SKM-1 (cell line): ENCODE data around the gene RPS14.
"Not testable (repeated sequence)": the region's sequence is repeated elsewhere in the genome, so short reads cannot be mapped to it uniquely, and the experiment has no call there.

ENCODE experiments used
- DNase-seq: peaks from one replicate; lab custom pipeline; 2025; ENCODE audit not compliant: unreplicated experiment; lab: John Stamatoyannopoulos, UW

RPS14 gene

DNA sequence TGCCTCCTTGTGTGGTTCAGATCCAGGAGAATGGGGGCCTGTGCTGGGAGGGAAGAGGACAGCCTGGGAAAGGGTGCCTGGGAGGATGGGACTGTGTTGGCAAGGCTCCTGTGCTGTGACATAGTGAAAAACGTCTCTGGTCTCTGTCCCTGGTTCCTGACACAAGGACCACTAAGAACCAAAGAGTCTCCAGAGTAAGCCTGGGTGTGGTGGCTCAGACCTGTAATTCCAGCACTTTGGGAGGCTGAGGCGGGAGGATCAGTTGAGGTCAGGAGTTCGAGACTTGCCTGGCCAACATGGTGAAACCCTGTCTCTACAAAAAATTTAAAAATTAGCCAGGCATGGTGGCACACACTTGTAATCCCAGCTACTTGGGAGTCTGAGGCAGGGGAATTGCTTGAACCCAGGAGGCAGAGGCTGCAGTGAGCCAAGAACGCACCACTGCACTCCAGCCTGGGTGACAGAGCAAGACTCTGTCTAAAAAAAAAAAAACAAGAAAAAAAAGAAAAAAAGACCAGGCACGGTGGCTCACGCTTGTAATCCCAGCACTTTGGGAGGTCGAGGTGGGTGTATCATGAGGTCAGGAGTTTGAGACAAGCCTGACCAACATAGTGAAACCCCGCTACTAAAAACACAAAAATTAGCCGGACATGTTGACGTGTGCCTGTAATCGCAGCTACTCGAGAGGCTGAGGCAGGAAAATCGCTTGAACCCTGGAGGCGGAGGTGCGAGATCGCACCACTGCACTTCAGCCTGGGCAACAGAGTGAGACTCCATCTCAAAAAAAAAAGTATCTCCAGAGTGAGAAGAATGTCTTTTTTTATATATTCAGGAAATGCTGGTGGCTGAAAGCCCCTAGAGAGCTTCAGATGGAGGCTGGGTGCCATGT, 35.4 kb downstream of the RPS14 start:
- DNase-seq, result not testable (repeated sequence)

GRCh38 chr5:150413176-150413901, 36.2 kb downstream of the RPS14 start:
- DNase-seq, result no peak

GRCh38 chr5:150412319-150413175, 37.0 kb downstream of the RPS14 start, which contains the start of gene CD74:
CD74 (minus strand) TSS chr5:150412910; CDS start chr5:150412749, 161 bp downstream.
- DNase-seq, result peak; percentile 68

GRCh38 chr5:150411245-150411979, 38.1 kb downstream of the RPS14 start:
- peak; percentile 20 for DNase-seq

DNA sequence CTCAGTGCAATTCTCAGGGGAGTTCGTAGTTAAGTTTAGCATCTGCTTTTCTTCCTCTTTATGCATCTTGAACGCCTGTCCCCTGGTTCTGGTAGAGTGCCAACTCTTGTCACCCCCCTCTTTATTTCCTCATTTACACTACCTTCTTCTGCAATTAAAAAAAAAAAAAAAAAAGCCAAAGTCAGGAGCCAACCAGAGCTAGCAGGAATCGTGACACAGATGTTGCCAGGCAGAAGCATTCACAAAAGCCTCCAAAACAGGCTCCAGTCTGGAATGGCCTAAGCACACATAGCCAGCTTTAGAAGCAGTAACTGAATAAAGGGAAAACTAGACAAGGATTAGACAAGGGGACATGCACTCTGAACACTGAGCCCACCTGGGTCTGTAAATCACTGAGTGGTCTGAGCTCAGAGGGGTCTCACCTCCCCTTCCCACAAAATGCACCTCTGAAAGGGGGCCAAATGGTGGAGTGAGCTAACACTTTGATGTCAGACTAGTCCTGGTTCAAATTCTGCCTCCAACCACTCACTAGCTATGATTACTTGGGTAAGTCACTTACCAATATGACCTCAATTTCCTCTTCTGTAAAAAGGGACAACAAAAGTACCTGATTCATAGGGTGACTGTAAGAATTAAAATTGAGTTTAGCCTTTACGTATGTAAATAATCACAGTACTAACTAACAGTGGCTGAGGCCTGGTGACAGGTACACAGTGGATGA, 38.9 kb downstream of the RPS14 start:
- peak; percentile 90 for DNase-seq

DNA sequence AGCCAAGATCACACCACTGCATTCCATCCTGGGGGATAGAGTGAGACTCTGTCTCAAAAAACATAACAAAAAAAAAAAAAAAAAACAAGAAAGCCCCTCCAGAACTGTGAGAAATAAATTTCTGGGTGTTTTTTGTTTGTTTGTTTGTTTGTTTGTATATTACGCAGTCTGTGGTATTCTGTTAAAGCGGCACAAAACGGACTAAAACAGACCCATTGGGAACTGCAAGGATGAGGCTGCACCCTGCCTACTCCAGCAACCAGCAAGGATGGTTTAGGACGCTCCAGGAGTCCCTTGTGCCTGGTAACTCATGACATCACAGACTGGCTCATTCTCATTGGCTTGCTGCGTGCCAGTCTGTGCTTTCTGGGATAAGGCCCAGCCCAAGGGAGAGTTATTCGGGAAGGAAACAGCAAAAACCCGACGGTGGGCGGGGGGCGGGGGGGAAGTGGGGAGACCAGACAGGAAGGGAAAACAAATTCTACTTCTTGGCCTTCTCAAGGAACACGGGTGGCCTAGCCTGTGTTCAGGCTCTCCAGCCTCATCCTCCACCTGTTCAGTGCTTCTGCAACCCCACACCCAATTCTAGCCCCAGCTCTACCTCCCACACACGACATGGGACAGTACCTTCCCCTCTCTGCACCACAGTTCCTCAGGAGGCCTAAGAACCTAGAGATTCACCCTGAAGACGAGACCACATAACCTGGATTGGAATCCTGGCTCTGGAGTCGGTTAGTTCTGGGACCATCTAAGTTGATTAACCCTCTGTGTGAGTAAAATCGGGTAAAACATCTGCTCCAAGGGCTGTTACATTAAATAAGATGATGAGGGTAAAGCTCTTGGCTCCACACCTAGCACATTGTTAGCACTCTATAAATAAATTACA, 39.7 kb downstream of the RPS14 start:
- DNase-seq, result peak; percentile 71

DNA sequence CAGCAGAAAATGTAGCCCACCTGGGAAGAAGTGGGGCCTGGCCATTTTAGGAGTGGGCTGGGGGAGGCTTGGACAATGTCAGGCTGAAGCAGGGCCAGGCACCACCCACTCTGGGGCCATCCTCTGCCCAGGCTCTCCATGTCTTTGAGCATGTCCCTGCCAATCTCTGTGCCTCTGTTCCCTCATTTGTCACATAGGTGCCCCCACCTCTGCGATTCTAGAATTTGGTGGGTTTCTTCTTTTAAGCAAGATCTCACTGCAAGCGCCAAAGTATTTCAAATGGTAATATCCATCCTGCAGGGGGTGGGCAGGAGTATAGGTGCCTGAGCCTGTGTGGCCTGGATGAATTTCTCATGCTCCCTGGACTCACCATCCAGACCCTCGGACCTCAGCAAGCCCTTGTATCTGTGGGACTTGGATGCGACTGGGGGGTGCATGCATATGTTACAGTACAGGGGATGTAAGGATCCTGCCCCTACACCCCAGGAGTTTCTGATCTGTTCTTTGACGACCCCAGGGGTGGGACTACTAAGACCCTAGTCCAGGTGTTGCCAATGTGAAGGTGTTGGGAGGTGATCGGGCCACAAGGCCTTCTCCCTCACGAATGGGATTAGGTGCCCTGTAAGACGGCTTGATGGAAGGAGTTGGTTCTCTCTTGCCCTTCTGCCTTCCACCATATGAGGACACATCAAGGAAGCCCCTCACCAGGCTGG, 41.2 kb downstream of the RPS14 start:
- no peak for DNase-seq

- DNase-seq, result no peak
These were observed 42.3 kb downstream of the RPS14 start for GRCh38 chr5:150407096-150407720.

GRCh38 chr5:150406723-150407095, 42.8 kb downstream of the RPS14 start:
- DNase-seq, result no peak

- DNase-seq, result no peak
These were observed 43.3 kb downstream of the RPS14 start for GRCh38 chr5:150406103-150406722.

- DNase-seq, result no peak
These were observed 44.4 kb downstream of the RPS14 start for GRCh38 chr5:150404941-150405816.

GRCh38 chr5:150404535-150404934, 45.0 kb downstream of the RPS14 start:
- no peak for DNase-seq

GRCh38 chr5:150404121-150404520, 45.4 kb downstream of the RPS14 start:
- DNase-seq, result no peak

GRCh38 chr5:150402901-150403342, 46.6 kb downstream of the RPS14 start:
- no peak for DNase-seq

DNA sequence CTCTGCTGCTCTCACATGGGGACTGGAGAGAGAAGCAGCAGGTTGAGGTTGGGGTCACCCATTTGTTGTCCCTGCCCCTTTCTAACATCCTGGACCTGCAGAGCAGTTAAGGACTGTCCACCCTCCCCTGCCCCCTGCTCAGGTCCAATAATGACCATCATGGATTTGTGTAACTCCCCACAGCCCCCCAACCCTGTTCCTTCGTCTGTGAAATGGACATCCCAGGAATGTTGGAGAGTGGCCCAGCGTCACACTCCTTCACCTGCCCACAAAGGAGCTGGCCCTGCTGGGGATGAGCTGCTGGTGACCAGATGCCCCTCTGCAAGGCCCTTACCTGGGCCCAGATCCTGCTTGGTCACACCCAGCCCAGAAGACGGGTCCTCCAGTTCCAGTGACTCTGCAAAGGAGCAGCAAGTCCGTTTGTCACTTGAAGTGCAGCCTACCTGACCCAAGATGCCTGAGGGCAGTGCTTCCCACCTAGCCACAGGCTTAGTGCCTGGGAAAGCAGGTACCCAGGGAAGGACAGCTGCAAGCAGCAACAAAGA, 47.2 kb downstream of the RPS14 start:
- DNase-seq, result no peak
